A549 (cell line): ENCODE measurements around the gene GPD1.

ENCODE experiments used
- EHF ChIP-seq: fragments of 250-450 bp; sonication (Bioruptor Pico); IDR thresholded peaks from 2 replicates; pipeline ENCODE4 v1.5.0; 2020; ENCODE audit warnings: mild to moderate bottlenecking
- EP300 ChIP-seq, 2 experiments: fragments of >200 bp; sonication (Bioruptor Twin); formaldehyde crosslinking; IDR thresholded peaks; 2 replicates in 1 of 2; 3 replicates in 1 of 2; pipeline ENCODE4 v1.6.1; 2016 to 2017
- NFE2L2 ChIP-seq: fragments of 150-350 bp; conservative IDR thresholded peaks from 2 replicates; pipeline ENCODE4 v1.6.1; 2014; ENCODE audit warnings: low read length
- POLR2A ChIP-seq: IDR thresholded peaks from 2 replicates; pipeline ENCODE4 v1.6.1; 2012; ENCODE audit warnings: mild to moderate bottlenecking, low read length
- POLR2AphosphoS2 ChIP-seq: conservative IDR thresholded peaks from 2 replicates; pipeline ENCODE4 v1.6.1; 2012; ENCODE audit warnings: low read length, improper control_type of control experiment, inconsistent platforms
- RAD21 ChIP-seq, 2 experiments: fragments of >200 bp in 1 of 2; sonication (Bioruptor Twin) in 1 of 2; formaldehyde crosslinking in 1 of 2; IDR thresholded peaks in 1 of 2; conservative IDR thresholded peaks in 1 of 2; 2 replicates in 1 of 2; 3 replicates in 1 of 2; pipeline ENCODE4 v1.6.1; 2012 to 2018; ENCODE audit warnings: inconsistent platforms in 1 of 2
- TF ChIP-seq, protein P1 (sequence below): fragments of >200 bp; sonication (Bioruptor Twin); formaldehyde crosslinking; IDR thresholded peaks from 3 replicates; pipeline ENCODE4 v1.5.1; 2016

DNA sequence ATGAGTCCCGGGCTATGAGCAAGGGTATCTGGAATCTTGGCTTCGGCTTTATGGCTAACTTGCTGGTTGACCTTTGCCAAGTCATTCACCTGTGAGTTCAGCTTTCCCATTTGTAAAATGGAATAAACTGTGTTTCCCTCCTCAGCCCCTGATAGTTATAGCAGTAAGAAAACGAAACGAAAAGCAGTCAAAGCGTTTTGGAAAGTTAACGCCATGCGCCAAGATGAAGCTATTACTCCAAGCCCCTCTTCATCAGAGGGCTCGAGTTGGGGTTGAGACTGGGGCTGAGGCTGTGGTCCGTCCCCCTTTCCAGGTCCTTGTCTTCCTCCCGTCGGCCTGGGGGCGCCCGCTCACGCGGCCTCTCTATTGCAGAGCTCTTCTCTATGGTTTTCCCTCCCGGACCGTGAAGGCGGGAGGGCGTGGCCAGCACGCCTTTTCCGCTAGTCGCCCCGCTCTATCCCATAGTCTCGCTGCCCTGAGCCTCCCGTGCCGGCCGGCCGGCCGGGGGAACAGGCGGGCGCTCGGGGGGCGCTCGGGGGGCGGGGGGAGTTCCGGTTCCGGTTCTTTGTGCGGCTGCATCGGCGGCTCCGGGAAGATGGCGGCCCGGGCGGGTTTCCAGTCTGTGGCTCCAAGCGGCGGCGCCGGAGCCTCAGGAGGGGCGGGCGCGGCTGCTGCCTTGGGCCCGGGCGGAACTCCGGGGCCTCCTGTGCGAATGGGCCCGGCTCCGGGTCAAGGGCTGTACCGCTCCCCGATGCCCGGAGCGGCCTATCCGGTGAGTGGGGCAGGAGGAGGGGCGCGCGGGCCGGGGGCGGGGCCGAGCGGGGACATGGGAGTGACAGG lies 18.8 kb upstream of the GPD1 start, which contains the start of gene SMARCD1:
- TF ChIP-seq POLR2A (peak; percentile 37; the same call in 1 of the 2 replicates), NFE2L2 (no peak), EHF (CRISPR knock-in tag) (no peak), EP300 (IDR thresholded peaks at IDR 0.05) (no peak), POLR2AphosphoS2 (no peak), RAD21 (conservative IDR thresholded peaks at IDR 0.05 in 1 of 2, IDR thresholded peaks at IDR 0.05 in 1 of 2) (no peak)
- TF ChIP-seq, protein P1, sequence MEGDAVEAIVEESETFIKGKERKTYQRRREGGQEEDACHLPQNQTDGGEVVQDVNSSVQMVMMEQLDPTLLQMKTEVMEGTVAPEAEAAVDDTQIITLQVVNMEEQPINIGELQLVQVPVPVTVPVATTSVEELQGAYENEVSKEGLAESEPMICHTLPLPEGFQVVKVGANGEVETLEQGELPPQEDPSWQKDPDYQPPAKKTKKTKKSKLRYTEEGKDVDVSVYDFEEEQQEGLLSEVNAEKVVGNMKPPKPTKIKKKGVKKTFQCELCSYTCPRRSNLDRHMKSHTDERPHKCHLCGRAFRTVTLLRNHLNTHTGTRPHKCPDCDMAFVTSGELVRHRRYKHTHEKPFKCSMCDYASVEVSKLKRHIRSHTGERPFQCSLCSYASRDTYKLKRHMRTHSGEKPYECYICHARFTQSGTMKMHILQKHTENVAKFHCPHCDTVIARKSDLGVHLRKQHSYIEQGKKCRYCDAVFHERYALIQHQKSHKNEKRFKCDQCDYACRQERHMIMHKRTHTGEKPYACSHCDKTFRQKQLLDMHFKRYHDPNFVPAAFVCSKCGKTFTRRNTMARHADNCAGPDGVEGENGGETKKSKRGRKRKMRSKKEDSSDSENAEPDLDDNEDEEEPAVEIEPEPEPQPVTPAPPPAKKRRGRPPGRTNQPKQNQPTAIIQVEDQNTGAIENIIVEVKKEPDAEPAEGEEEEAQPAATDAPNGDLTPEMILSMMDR = peak; percentile 72
